Keratinocyte (primary cell): ENCODE data around the gene WNT7A. TPM values are rescaled to one million over a fixed set of nuclear protein-coding genes. Genes with fewer than 3 reads are reported as not detected.

Experiments
- DNase-seq: peaks from one replicate; pipeline ENCODE4 v3.0.0-alpha.2; 2011; ENCODE audit warnings: low read depth, missing footprints, low spot score
- FAIRE-seq: peaks from 2 replicates; lab custom pipeline; 2011; peaks lifted over from hg19 to GRCh38; lab: Jason Lieb, UNC
- H2AFZ ChIP-seq: 2 replicates; pipeline ENCODE4 v1.6.0; 2012; ENCODE audit warnings: low read length, control low read depth, inconsistent platforms; ENCODE audit not compliant: control insufficient read depth
- H3K27ac ChIP-seq: 2 replicates; pipeline ENCODE4 v1.5.1; 2011; ENCODE audit warnings: low read length; ENCODE audit not compliant: control insufficient read depth, insufficient read depth
- H3K27me3 ChIP-seq: 3 replicates; pipeline ENCODE4 v1.6.0; 2011; ENCODE audit warnings: low read length; ENCODE audit not compliant: control insufficient read depth, insufficient read depth; ENCODE audit errors: extremely low read depth
- H3K36me3 ChIP-seq, 2 experiments: 2 replicates in 1 of 2; 3 replicates in 1 of 2; pipeline ENCODE4 v1.5.1; 2011; ENCODE audit warnings: low read length in 2 of 2, mild to moderate bottlenecking in 1 of 2; ENCODE audit not compliant: control insufficient read depth in 2 of 2, insufficient read depth in 2 of 2; ENCODE audit errors: extremely low read depth in 1 of 2
- H3K4me1 ChIP-seq: 3 replicates; pipeline ENCODE4 v1.5.1; 2011; ENCODE audit warnings: low read length; ENCODE audit not compliant: control insufficient read depth, insufficient read depth; ENCODE audit errors: extremely low read depth
- H3K4me2 ChIP-seq: 3 replicates; pipeline ENCODE4 v1.6.0; 2011; ENCODE audit warnings: low read depth, low read length; ENCODE audit not compliant: control insufficient read depth, insufficient read depth; ENCODE audit errors: extremely low read depth
- H3K4me3 ChIP-seq, 3 experiments: fragments of 200-600 bp in 1 of 3; sonication (generic) in 1 of 3; 2 replicates in 2 of 3; 3 replicates in 1 of 3; pipeline ENCODE4 v1.5.1; 2011 to 2016; ENCODE audit warnings: low read length in 3 of 3, mild to moderate bottlenecking in 3 of 3, control low read depth in 2 of 3, inconsistent platforms in 1 of 3, low read depth in 1 of 3, mixed read lengths in 1 of 3, mixed run types in 1 of 3, moderate library complexity in 1 of 3; ENCODE audit not compliant: control insufficient read depth in 2 of 3, insufficient read depth in 2 of 3; ENCODE audit errors: extremely low read depth in 1 of 3
- H3K79me2 ChIP-seq: 2 replicates; pipeline ENCODE4 v1.6.0; 2012; ENCODE audit warnings: low read length; ENCODE audit not compliant: control insufficient read depth, insufficient read depth
- H3K9ac ChIP-seq: 3 replicates; pipeline ENCODE4 v1.6.0; 2011; ENCODE audit warnings: low read length; ENCODE audit not compliant: control insufficient read depth, insufficient read depth; ENCODE audit errors: extremely low read depth
- H3K9me1 ChIP-seq: 3 replicates; pipeline ENCODE4 v1.6.0; 2011; ENCODE audit warnings: low read length; ENCODE audit not compliant: control insufficient read depth, insufficient read depth; ENCODE audit errors: extremely low read depth
- H3K9me3 ChIP-seq: 2 replicates; pipeline ENCODE4 v1.5.1; 2012; ENCODE audit warnings: low read depth, low read length; ENCODE audit not compliant: control insufficient read depth
- H4K20me1 ChIP-seq: 3 replicates; pipeline ENCODE4 v1.6.0; 2011; ENCODE audit warnings: low read length; ENCODE audit not compliant: control insufficient read depth, insufficient read depth; ENCODE audit errors: extremely low read depth
- CTCF ChIP-seq, 3 experiments: IDR thresholded peaks in 1 of 3; conservative IDR thresholded peaks in 1 of 3; optimal IDR thresholded peaks in 1 of 3; 2 replicates in 2 of 3; 3 replicates in 1 of 3; pipeline versions ENCODE3 to v1.5.1; 2011; ENCODE audit warnings: low read length in 3 of 3, mild to moderate bottlenecking in 3 of 3, moderate library complexity in 2 of 3, control low read depth in 1 of 3, inconsistent platforms in 1 of 3; ENCODE audit not compliant: insufficient read depth in 2 of 3; ENCODE audit errors: extremely low read depth in 1 of 3
- EZH2 ChIP-seq: IDR thresholded peaks from one replicate; pipeline ENCODE4 v1.6.1; 2012; ENCODE audit warnings: inconsistent platforms, mild to moderate bottlenecking, low read length, moderate library complexity
- dilution Hi-C: fragments of 300-500 bp; cut with MboI; formaldehyde crosslinking; loops from one replicate; pipeline ENCODE4 v1.7.0; 2020; ENCODE audit warnings: low sequenced_read_pairs; ENCODE audit not compliant: extremely low pct_ligation_motif_present
- polyA plus RNA-seq, 5 experiments: library from polyadenylated mRNA; depleted of rRNA in 3 of 5; stranded (reverse) in 3 of 5; stranded (forward) in 1 of 5; unstranded in 1 of 5; fragments of >200 nt; gene quantifications; 1 replicate in 1 of 5; 2 replicates in 3 of 5; 3 replicates in 1 of 5; pipeline versions ENCODE4 v1.2.1 to v1.2.3, GENCODE V29; 2011 to 2012; ENCODE audit warnings: missing spikeins in 2 of 5, low read depth in 1 of 5, low replicate concordance in 1 of 5

WNT7A gene
- polyA plus RNA-seq, 1 donor (not counting 4 experiments of a cell fraction or from before 2014, with no cell fraction given) = 20.3 TPM

GRCh38 chr3:13832130-13832529, 47.7 kb downstream of the WNT7A start:
- Histone ChIP-seq H2AFZ (no peak overlapping the region), H3K27ac (no peak overlapping the region), H3K9me1 (peaks cover 9% of the 10 kb centered on the region), H4K20me1 (no peaks in the 10 kb centered on the region), H3K9ac (no peak overlapping the region), H3K4me2 (no peak overlapping the region), H3K27me3 (no peaks in the 10 kb centered on the region), H3K79me2 (peaks cover 100% of the 10 kb centered on the region), H3K9me3 (no peaks in the 10 kb centered on the region), H3K36me3 (peaks cover 8 to 68% of the 10 kb centered on the region in 2 experiments), H3K4me1 (peaks cover 48% of the 10 kb centered on the region), H3K4me3 (no peak overlapping the region)
- no peak for DNase-seq
- dilution Hi-C loops = no loop called here
- no peak for FAIRE-seq
- no peak for TF ChIP-seq CTCF (optimal IDR thresholded peaks at IDR 0.05 in 1 of 3, IDR thresholded peaks at IDR 0.05 in 1 of 3, conservative IDR thresholded peaks at IDR 0.05 in 1 of 3; ENCODE audit: extremely low read depth in 1 of 3, insufficient read depth in 2 of 3, low read length in 3 of 3)
- TF ChIP-seq EZH2 = no peak

GRCh38 chr3:13831386-13831996, 48.4 kb downstream of the WNT7A start:
- H3K4me2 ChIP-seq = no peak overlapping the region
- H3K79me2 ChIP-seq = peaks cover 99% of the 10 kb centered on the region
- dilution Hi-C loops = no loop called here
- no peaks in the 10 kb centered on the region for H3K9me3 ChIP-seq
- no peak overlapping the region for H3K27ac ChIP-seq
- no peaks in the 10 kb centered on the region for H4K20me1 ChIP-seq
- H3K4me3 ChIP-seq = no peak overlapping the region
- peaks cover 13% of the 10 kb centered on the region for H3K9me1 ChIP-seq
- no peak overlapping the region for H2AFZ ChIP-seq
- DNase-seq (no peak), FAIRE-seq (no peak)
- peaks cover 8 to 69% of the 10 kb centered on the region in 2 experiments for H3K36me3 ChIP-seq
- H3K4me1 ChIP-seq = peaks cover 48% of the 10 kb centered on the region
- TF ChIP-seq CTCF (optimal IDR thresholded peaks at IDR 0.05 in 1 of 3, IDR thresholded peaks at IDR 0.05 in 1 of 3, conservative IDR thresholded peaks at IDR 0.05 in 1 of 3; ENCODE audit: extremely low read depth in 1 of 3, insufficient read depth in 2 of 3, low read length in 3 of 3) (no peak), EZH2 (no peak)
- no peaks in the 10 kb centered on the region for H3K27me3 ChIP-seq
- H3K9ac ChIP-seq = no peak overlapping the region
